Upper lobe of left lung (tissue), 6 donors: ENCODE data around the gene RAP1GAP. TPM values are rescaled to one million over a fixed set of nuclear protein-coding genes. Genes with fewer than 3 reads are reported as not detected.

Source experiments
- ATAC-seq, 2 donors: fragments of 200-7000 bp; cut with Tn5 transposase; one replicate each; pipeline ENCODE4 v1.9.1; 2022; ENCODE audit warnings: mild to moderate bottlenecking in 2 of 2, moderate library complexity in 2 of 2; ENCODE audit not compliant: low FRiP score in 2 of 2
- DNase-seq, 2 donors: peaks; one replicate each; pipeline ENCODE4 v3.0.0-alpha.2; 2019 to 2020
- H3K27ac ChIP-seq, 4 donors: fragments of 200-600 bp; sonication (generic); one replicate each; pipeline ENCODE4 v1.5.1; 2016 to 2019
- H3K27me3 ChIP-seq, 4 donors: fragments of 200-600 bp; sonication (generic); one replicate each; pipeline ENCODE4 v1.5.1; 2017 to 2019
- H3K36me3 ChIP-seq, 4 donors: fragments of 200-600 bp; sonication (generic); one replicate each; pipeline ENCODE4 v1.5.1; 2016 to 2019
- H3K4me1 ChIP-seq, 4 donors: fragments of 200-600 bp; sonication (generic); one replicate each; pipeline ENCODE4 v1.5.1; 2018 to 2019
- H3K4me3 ChIP-seq, 4 donors: fragments of 200-600 bp; sonication (generic); one replicate each; pipeline ENCODE4 v1.5.1; 2017 to 2019; ENCODE audit warnings: mild to moderate bottlenecking in 2 of 4, moderate library complexity in 1 of 4
- H3K9me3 ChIP-seq, 4 donors: fragments of 200-600 bp; sonication (generic); one replicate each; pipeline ENCODE4 v1.5.1; 2018 to 2019
- EP300 ChIP-seq, 4 donors: sonication (generic); formaldehyde crosslinking; IDR thresholded peaks; one replicate each; pipeline ENCODE4 v1.5.1; 2017; ENCODE audit warnings: antibody characterized with exemption in 4 of 4, control low read depth in 2 of 4
- POLR2A ChIP-seq, 4 donors: fragments of 450-650 bp; IDR thresholded peaks; one replicate each; pipeline ENCODE4 v1.5.1; 2016 to 2017; ENCODE audit warnings: antibody characterized with exemption in 4 of 4, mild to moderate bottlenecking in 2 of 4
- POLR2AphosphoS5 ChIP-seq, 2 donors: sonication (generic); formaldehyde crosslinking; IDR thresholded peaks; one replicate each; pipeline ENCODE4 v1.5.1; 2017; ENCODE audit warnings: antibody characterized with exemption in 2 of 2
- WGBS, 2 donors: methylation state at CpG; one replicate each; pipeline ENCODE4 v1.1.5; 2017 to 2018; 5-methylcytosine and 5-hydroxymethylcytosine counted together
- total RNA-seq, 6 donors: library from RNA; depleted of rRNA in 4 of 6; stranded (reverse); fragments of >200 nt in 4 of 6; gene quantifications; one replicate each; pipeline versions ENCODE4 v1.1.0 to v1.2.1, GENCODE V29; 2016 to 2021
- TF ChIP-seq, protein P1 (sequence below), 6 experiments: fragments of 450-650 bp in 4 of 6; fragments of 200-600 bp in 2 of 6; sonication (generic) in 2 of 6; IDR thresholded peaks; one replicate each; pipeline ENCODE4 v1.5.1; 2016 to 2019; ENCODE audit warnings: antibody characterized with exemption in 6 of 6
- donor health status: DM: no; HTN: no; CAD: no; lungs with moderate emphysema.
- donor health status: DM: no; HTN: yes; CAD: no; lungs with severe emphysema.

The RAP1GAP gene
- total RNA-seq, 6 donors from 2014 or later = 26.9 to 65.2 (median 36.7) TPM

GRCh38 chr1:21666576-21667320 lies 2.4 kb downstream of the RAP1GAP start:
- H3K27ac ChIP-seq = no peak overlapping the region
- no peaks in the 10 kb centered on the region for H3K36me3 ChIP-seq
- WGBS, 2 donors = 63 to 65% methylated on average over 15 to 22 of the region's 22 CpGs
- H3K4me3 ChIP-seq = no peak overlapping the region
- H3K4me1 ChIP-seq = peaks cover 14 to 33% (median 23%) of the 10 kb centered on the region in 4 donors
- no peak for DNase-seq
- peaks cover 0 to 23% (median 13%) of the 10 kb centered on the region in 4 donors for H3K27me3 ChIP-seq
- no peak for ATAC-seq
- TF ChIP-seq POLR2AphosphoS5 (IDR thresholded peaks at IDR 0.05) = no peak
- TF ChIP-seq, protein P1, sequence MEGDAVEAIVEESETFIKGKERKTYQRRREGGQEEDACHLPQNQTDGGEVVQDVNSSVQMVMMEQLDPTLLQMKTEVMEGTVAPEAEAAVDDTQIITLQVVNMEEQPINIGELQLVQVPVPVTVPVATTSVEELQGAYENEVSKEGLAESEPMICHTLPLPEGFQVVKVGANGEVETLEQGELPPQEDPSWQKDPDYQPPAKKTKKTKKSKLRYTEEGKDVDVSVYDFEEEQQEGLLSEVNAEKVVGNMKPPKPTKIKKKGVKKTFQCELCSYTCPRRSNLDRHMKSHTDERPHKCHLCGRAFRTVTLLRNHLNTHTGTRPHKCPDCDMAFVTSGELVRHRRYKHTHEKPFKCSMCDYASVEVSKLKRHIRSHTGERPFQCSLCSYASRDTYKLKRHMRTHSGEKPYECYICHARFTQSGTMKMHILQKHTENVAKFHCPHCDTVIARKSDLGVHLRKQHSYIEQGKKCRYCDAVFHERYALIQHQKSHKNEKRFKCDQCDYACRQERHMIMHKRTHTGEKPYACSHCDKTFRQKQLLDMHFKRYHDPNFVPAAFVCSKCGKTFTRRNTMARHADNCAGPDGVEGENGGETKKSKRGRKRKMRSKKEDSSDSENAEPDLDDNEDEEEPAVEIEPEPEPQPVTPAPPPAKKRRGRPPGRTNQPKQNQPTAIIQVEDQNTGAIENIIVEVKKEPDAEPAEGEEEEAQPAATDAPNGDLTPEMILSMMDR (IDR thresholded peaks at IDR 0.05) = no peak
- TF ChIP-seq POLR2A (IDR thresholded peaks at IDR 0.05) = no peak
- TF ChIP-seq EP300 (IDR thresholded peaks at IDR 0.05) = no peak
- H3K9me3 ChIP-seq = no peaks in the 10 kb centered on the region

DNA sequence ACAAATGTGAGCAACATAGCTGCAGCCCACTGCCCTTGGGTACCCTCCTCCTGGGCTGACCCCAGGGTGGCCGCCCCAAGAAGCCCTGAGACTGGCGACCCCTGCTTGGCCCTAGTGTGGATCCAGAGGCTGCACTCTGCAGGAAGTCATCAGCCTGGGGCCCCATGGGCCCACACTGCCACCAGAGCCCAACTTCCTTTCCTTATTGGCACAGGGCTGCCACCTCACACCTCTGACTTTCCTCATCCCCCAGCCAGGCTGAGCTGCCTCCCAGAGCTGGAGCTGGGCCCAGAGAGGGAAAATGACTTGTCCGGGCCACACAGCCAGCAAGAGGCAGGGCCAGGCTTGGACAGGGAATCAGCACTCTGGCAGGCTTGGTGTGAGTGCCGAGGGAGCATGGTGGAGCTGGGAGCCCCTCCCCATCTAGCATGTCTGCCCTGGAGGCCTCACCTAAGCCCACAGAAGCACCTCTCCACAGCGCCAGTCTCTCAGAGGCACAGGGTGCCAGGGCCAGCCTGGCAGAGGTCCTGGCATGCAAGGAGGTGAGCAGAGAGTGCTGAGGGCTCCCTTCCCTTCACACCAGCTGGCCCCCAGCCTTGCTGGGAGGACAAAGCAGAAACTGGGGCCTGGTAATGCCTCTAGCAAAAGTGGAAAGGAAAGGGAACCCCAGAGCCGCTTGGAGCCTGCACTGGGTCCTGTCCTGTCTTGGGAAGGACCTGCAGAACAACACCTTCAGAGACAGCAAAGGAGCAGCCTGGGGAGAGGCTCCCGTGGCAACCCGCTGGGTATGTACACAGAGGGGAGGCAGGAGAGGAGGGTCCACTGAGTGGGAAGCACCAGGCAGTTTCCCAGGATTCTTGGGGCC lies 3.2 kb downstream of the RAP1GAP start:
- Histone ChIP-seq H3K27ac (no peak overlapping the region), H3K4me3 (no peak overlapping the region), H3K4me1 (peaks cover 14 to 30% (median 20%) of the 10 kb centered on the region in 4 donors), H3K36me3 (no peaks in the 10 kb centered on the region), H3K27me3 (peaks cover 0 to 23% (median 13%) of the 10 kb centered on the region in 4 donors), H3K9me3 (no peaks in the 10 kb centered on the region)
- no peak for DNase-seq
- TF ChIP-seq POLR2AphosphoS5 (IDR thresholded peaks at IDR 0.05) (no peak), EP300 (IDR thresholded peaks at IDR 0.05) (no peak), POLR2A (IDR thresholded peaks at IDR 0.05) (no peak)
- TF ChIP-seq, protein P1 (IDR thresholded peaks at IDR 0.05) = no peak
- no peak for ATAC-seq
- 60 to 67% methylated on average over 5 to 7 of the region's 8 CpGs for WGBS, 2 donors

DNA sequence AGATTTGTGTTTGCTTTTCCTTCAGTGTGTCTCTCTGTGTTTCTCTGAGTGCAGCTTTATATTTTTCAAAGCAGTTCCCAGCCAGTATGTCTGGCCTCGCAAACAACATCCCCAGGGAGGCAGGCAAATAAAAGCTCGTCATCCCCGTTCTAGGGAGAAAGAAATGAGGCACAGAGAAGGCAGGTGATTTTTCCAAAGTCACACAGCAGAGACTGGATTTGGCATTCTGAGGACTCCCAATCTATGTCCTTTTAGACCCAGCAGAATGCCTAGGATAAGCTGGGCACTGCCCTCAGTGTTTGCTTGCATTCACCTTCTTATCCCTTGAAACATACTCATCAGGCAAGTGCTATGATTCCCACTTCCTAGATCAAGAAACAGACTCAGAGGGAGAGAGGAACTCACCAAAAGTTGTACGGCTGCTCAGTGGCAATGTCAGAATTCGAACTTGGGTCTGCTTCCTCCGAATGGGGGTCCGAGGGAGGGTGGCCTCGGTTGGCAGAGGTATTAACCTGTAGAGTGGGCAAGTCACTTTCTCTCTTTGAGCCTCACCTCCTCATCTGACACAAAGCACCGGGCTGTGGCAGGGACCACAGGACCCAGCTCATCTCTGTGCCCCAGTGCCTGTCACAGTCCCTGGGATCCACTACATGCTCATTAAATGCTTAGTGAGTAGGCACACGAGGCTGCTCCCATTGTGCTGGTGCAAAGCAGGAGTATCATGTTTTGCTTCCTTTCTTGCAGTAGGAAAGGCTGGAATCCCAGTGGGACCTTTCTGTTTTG lies 4.2 kb downstream of the RAP1GAP start:
- TF ChIP-seq POLR2A (IDR thresholded peaks at IDR 0.05) (no peak), EP300 (IDR thresholded peaks at IDR 0.05) (no peak), POLR2AphosphoS5 (IDR thresholded peaks at IDR 0.05) (no peak)
- TF ChIP-seq, protein P1 (IDR thresholded peaks at IDR 0.05) = no peak
- H3K4me1 ChIP-seq = peaks cover 14 to 27% (median 18%) of the 10 kb centered on the region in 4 donors
- WGBS, 2 donors = 73% methylated on average over 8 to 10 of the region's 10 CpGs
- no peaks in the 10 kb centered on the region for H3K36me3 ChIP-seq
- H3K9me3 ChIP-seq = no peaks in the 10 kb centered on the region
- no peak overlapping the region for H3K27ac ChIP-seq
- ATAC-seq = no peak
- DNase-seq = no peak
- H3K4me3 ChIP-seq = no peak overlapping the region
- H3K27me3 ChIP-seq = peaks cover 0 to 23% (median 13%) of the 10 kb centered on the region in 4 donors

DNA sequence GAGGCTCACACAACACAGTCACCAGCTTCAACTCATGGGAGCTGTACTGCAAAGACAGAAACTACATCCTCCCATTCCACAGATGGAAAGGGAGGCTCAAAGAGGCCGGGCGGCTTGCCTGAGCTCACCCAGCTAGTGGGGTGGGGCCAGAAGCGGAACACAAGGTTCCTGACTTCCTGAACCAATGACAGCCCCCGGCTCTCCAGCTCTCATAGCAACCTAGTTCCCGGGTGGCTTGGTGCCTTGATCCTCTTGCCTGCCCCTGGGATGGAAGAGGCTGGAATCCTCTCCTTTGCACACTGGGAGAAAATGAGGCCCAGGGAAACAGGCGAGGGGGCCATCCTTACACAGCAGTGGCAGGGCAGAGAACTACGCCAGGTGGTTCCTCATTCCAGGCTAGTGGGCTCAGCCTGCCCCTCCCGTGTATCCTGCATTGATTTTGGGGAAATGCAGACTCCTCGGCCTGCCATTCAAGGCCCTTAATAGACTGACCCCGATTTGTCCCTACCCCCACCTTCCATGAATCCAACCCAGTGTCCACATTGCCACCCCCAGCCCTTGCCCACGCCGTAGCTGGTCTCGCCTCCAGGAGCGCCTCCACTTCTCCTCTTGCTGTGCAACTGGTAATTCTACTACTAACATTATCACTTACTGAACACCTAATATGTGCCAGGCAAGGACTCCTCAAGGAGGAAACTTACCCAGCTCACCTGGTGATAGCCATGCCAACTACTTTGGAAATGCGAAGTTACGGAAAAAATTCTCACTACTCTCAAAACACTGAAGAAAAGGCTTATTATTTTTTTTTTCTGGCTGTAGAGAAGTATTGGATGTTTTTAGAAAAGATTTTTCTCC lies 5.0 kb downstream of the RAP1GAP start:
- TF ChIP-seq EP300 (IDR thresholded peaks at IDR 0.05) (no peak), POLR2AphosphoS5 (IDR thresholded peaks at IDR 0.05) (no peak)
- Histone ChIP-seq H3K9me3 (no peaks in the 10 kb centered on the region), H3K27me3 (peaks cover 0 to 17% (median 9%) of the 10 kb centered on the region in 4 donors), H3K4me3 (no peak overlapping the region), H3K27ac (no peak overlapping the region), H3K4me1 (peaks cover 11 to 24% (median 15%) of the 10 kb centered on the region in 4 donors), H3K36me3 (no peaks in the 10 kb centered on the region)
- no peak for ATAC-seq
- DNase-seq = no peak
- 65 to 80% methylated on average over 10 to 15 of the region's 16 CpGs for WGBS, 2 donors
